HepG2 (cell line): ENCODE measurements around the gene IGDCC3. TPM values are rescaled to one million over a fixed set of nuclear protein-coding genes. Genes with fewer than 3 reads are reported as not detected.

Experiments
- ATAC-seq: fragments of 200-7000 bp; cut with Tn5 transposase; 3 replicates; pipeline ENCODE4 v1.9.1; 2020; ENCODE audit warnings: mild to moderate bottlenecking, moderate library complexity
- BruUV-seq: library from RNA; stranded (reverse); fragments of 400-500 nt; replicated peaks from 2 replicates; lab custom pipeline; 2021; lab: Mats Ljungman, UMichigan
- CTCF ChIA-PET: fragments of 300-600 bp; formaldehyde crosslinking; extraction: SDS; loops from one replicate; lab custom pipeline; 2021; ENCODE audit warnings: low total read pairs, inconsistent platforms, low intra/inter-chr PET ratio; lab: Yijun Ruan, JAX
- POLR2A ChIA-PET: fragments of 350-600 bp; sonication (Branson Sonifier 250); formaldehyde crosslinking; loops from one replicate; lab custom pipeline; 2020; ENCODE audit warnings: antibody characterized with exemption, inconsistent platforms; lab: Yijun Ruan, JAX
- DNase-seq: peaks from one replicate; pipeline ENCODE4 v3.0.0-alpha.2; 2015; ENCODE audit warnings: low spot score
- FAIRE-seq: peaks from 3 replicates; lab custom pipeline; 2011; peaks lifted over from hg19 to GRCh38; lab: Jason Lieb, UNC
- H2AFZ ChIP-seq: one replicate; pipeline ENCODE4 v1.6.1; 2011; ENCODE audit warnings: low read length, inconsistent platforms
- H3K27ac ChIP-seq: fragments of 300-600 bp; 3 replicates; pipeline ENCODE4 v1.8.0; 2011; ENCODE audit warnings: mixed run types, mild to moderate bottlenecking, mixed read lengths, low read length, inconsistent platforms; ENCODE audit not compliant: insufficient read depth; ENCODE audit errors: extremely low read length
- H3K27me3 ChIP-seq, 2 experiments: fragments of 200-600 bp in 1 of 2; 2 replicates in 1 of 2; 3 replicates in 1 of 2; pipeline versions ENCODE4 v1.6.0 to v1.8.0; 2011; ENCODE audit warnings: low read length in 2 of 2, mild to moderate bottlenecking in 2 of 2, moderate library complexity in 2 of 2, inconsistent platforms in 1 of 2; ENCODE audit not compliant: insufficient read depth in 2 of 2, control insufficient read depth in 1 of 2
- H3K36me3 ChIP-seq, 2 experiments: fragments of 200-600 bp in 1 of 2; replicated peaks in 1 of 2; 2 replicates in 1 of 2; 3 replicates in 1 of 2; pipeline versions ENCODE4 v1.5.1 to v1.8.0; 2011; ENCODE audit warnings: low read length in 2 of 2, inconsistent platforms in 1 of 2; ENCODE audit not compliant: insufficient read depth in 2 of 2, control insufficient read depth in 1 of 2
- H3K4me1 ChIP-seq: 2 replicates; pipeline ENCODE4 v1.5.1; 2012; ENCODE audit warnings: low read length, inconsistent platforms; ENCODE audit not compliant: insufficient read depth
- H3K4me2 ChIP-seq: 2 replicates; pipeline ENCODE4 v1.6.0; 2011; ENCODE audit warnings: low read depth, low read length, inconsistent platforms
- H3K4me3 ChIP-seq, 3 experiments: fragments of 200-600 bp in 1 of 3; sonication (generic), shearing (Covaris generic) in 1 of 3; replicated peaks in 1 of 3; 2 replicates each; pipeline ENCODE4 v1.5.1; 2011 to 2016; ENCODE audit warnings: low read length in 3 of 3, inconsistent platforms in 2 of 3, low read depth in 2 of 3, mild to moderate bottlenecking in 2 of 3, control low read depth in 1 of 3, mixed read lengths in 1 of 3; ENCODE audit not compliant: insufficient read depth in 1 of 3
- H3K79me2 ChIP-seq: one replicate; pipeline ENCODE4 v1.6.1; 2011; ENCODE audit warnings: low read length, inconsistent platforms; ENCODE audit not compliant: insufficient read depth
- H3K9ac ChIP-seq: 2 replicates; pipeline ENCODE4 v1.6.0; 2011; ENCODE audit warnings: mild to moderate bottlenecking, low read depth, low read length, inconsistent platforms; ENCODE audit not compliant: insufficient read depth
- H3K9me3 ChIP-seq: 2 replicates; pipeline ENCODE4 v1.5.1; 2012; ENCODE audit warnings: mild to moderate bottlenecking, low read length
- H4K20me1 ChIP-seq: 2 replicates; pipeline ENCODE4 v1.6.0; 2011; ENCODE audit warnings: inconsistent platforms, mild to moderate bottlenecking, low read length, moderate library complexity; ENCODE audit not compliant: insufficient read depth
- CREBL2 ChIP-seq: sonication (generic); formaldehyde crosslinking; IDR thresholded peaks from 2 replicates; pipeline ENCODE4 v1.8.1; 2023; ENCODE audit warnings: missing genetic modification reagents, mild to moderate bottlenecking, borderline replicate concordance
- GMEB1 ChIP-seq: sonication (generic); formaldehyde crosslinking; IDR thresholded peaks from 2 replicates; pipeline ENCODE4 v1.5.1; 2020; ENCODE audit warnings: missing genetic modification reagents, mild to moderate bottlenecking, borderline replicate concordance
- HDAC1 ChIP-seq: sonication (generic); formaldehyde crosslinking; IDR thresholded peaks from 2 replicates; pipeline ENCODE4 v1.5.1; 2020; ENCODE audit warnings: mild to moderate bottlenecking, missing genetic modification reagents
- MNT ChIP-seq: fragments of 450-650 bp; IDR thresholded peaks from 2 replicates; pipeline ENCODE4 v1.6.1; 2016
- MYC ChIP-seq: sonication (generic); formaldehyde crosslinking; IDR thresholded peaks from 2 replicates; pipeline ENCODE4 v1.9.0; 2021; ENCODE audit warnings: missing genetic modification reagents, borderline replicate concordance
- PBX3 ChIP-seq: sonication (generic); formaldehyde crosslinking; IDR thresholded peaks from 2 replicates; pipeline ENCODE4 v1.8.1; 2023; ENCODE audit warnings: missing genetic modification reagents, inconsistent platforms, borderline replicate concordance
- POGK ChIP-seq: sonication (generic); formaldehyde crosslinking; conservative IDR thresholded peaks from 2 replicates; pipeline ENCODE4 v1.8.0; 2022; ENCODE audit warnings: mild to moderate bottlenecking, moderate library complexity, missing genetic modification reagents
- SMYD3 ChIP-seq: sonication (generic); formaldehyde crosslinking; IDR thresholded peaks from 2 replicates; pipeline ENCODE4 v1.8.1; 2023; ENCODE audit warnings: mild to moderate bottlenecking, missing genetic modification reagents
- TOPORS ChIP-seq: sonication (generic); formaldehyde crosslinking; IDR thresholded peaks from 2 replicates; pipeline ENCODE4 v1.8.0; 2023; ENCODE audit warnings: mild to moderate bottlenecking, missing genetic modification reagents
- ZBTB34 ChIP-seq: sonication (generic); formaldehyde crosslinking; IDR thresholded peaks from 2 replicates; pipeline ENCODE4 v1.8.0; 2022; ENCODE audit warnings: mild to moderate bottlenecking, missing genetic modification reagents
- ZNF629 ChIP-seq: sonication (generic); formaldehyde crosslinking; conservative IDR thresholded peaks from 2 replicates; pipeline ENCODE4 v1.5.0; 2020; ENCODE audit warnings: missing genetic modification reagents
- ZNF770 ChIP-seq: sonication (generic); formaldehyde crosslinking; IDR thresholded peaks from 2 replicates; pipeline ENCODE4 v1.5.0; 2020; ENCODE audit warnings: mild to moderate bottlenecking, missing genetic modification reagents
- WGBS: methylation state at CpG from one replicate; pipeline ENCODE4 v1.1.6; 2017; ENCODE audit warnings: low lambda C conversion rate; 5-methylcytosine and 5-hydroxymethylcytosine counted together
- in situ Hi-C: cut with HindIII; loops from 2 replicates; pipeline ENCODE4 v1.10.0; 2017; ENCODE audit warnings: low pct_unique_long_range_greater_than_20kb; ENCODE audit not compliant: extremely low pct_ligation_motif_present
- intact Hi-C: fragments of 100-400 bp; cut with micrococcal nuclease; formaldehyde crosslinking; loops from one replicate; pipeline ENCODE4 v1.10.0; 2022; ENCODE audit not compliant: unreplicated experiment
- polyA plus RNA-seq, 8 experiments: library from polyadenylated mRNA; depleted of rRNA in 3 of 8; stranded (reverse) in 7 of 8; unstranded in 1 of 8; fragments of >200 nt; fragmentation: Illumina TruSeq in 4 of 8; extraction: Trizol in 4 of 8; gene quantifications; 2 replicates each; pipeline versions ENCODE4 v1.2.1 to v1.2.3, GENCODE V29; 2011 to 2016; ENCODE audit warnings: low read depth in 4 of 8, missing spikeins in 1 of 8, mixed read lengths in 1 of 8; ENCODE audit not compliant: insufficient read depth in 1 of 8
- total RNA-seq, 5 experiments: library from RNA; depleted of rRNA; stranded (reverse); fragments of >200 nt; fragmentation: Illumina TruSeq; extraction: Trizol; gene quantifications; 2 replicates each; pipeline ENCODE4 v1.2.3, GENCODE V29; 2016; ENCODE audit warnings: low read depth in 1 of 5

The IGDCC3 gene
- total and polyA plus RNA-seq, 2 of the 13 experiments (the other 11 are each of a cell fraction or from before 2014, with no cell fraction given) = 30.1 to 51.8 TPM

GRCh38 chr15:65366122-65366892 is 11.5 kb downstream of the IGDCC3 start:
- no peaks in the 10 kb centered on the region for H4K20me1 ChIP-seq
- no peaks in the 10 kb centered on the region for H3K27me3 ChIP-seq
- peaks cover 5 to 29% of the 10 kb centered on the region in 2 experiments; a peak in 3 of 5 replicates for H3K36me3 ChIP-seq
- no peaks in the 10 kb centered on the region for H3K9me3 ChIP-seq
- H3K27ac ChIP-seq = peak overlapping the region; percentile 33
- POLR2A ChIA-PET = interaction anchor here (0.6 to 2.9 kb wide), 4 partner anchors 8 to 62 kb away, joined by 4 to 34 read pairs (median 4); partner anchors contain the start of genes IGDCC3 and RNU5B-1
- H3K9ac ChIP-seq = no peak overlapping the region
- peaks cover 66% of the 10 kb centered on the region for H3K4me1 ChIP-seq
- intact Hi-C loops = no loop called here
- WGBS = 91% methylated on average over 7 of the region's 7 CpGs
- BruUV-seq = no TSS peak
- H2AFZ ChIP-seq = no peak overlapping the region
- H3K4me2 ChIP-seq = no peak overlapping the region
- FAIRE-seq (no peak), DNase-seq (no peak), ATAC-seq (no peak)
- CTCF ChIA-PET = no interaction called here
- H3K79me2 ChIP-seq = peaks cover 35% of the 10 kb centered on the region
- in situ Hi-C loops = no loop called here
- no peak overlapping the region for H3K4me3 ChIP-seq
- TF ChIP-seq ZNF629 (CRISPR knock-in tag) (no peak), HDAC1 (CRISPR knock-in tag) (no peak), PBX3 (CRISPR knock-in tag) (0 out of 2 replicates have a peak, but pooled peaks have one; percentile 26), POGK (CRISPR knock-in tag) (no peak), SMYD3 (no peak), CREBL2 (CRISPR knock-in tag) (no peak), ZBTB34 (CRISPR knock-in tag) (no peak), MNT (no peak), TOPORS (no peak), ZNF770 (peak; percentile 58; the same call in 1 of the 2 replicates), MYC (CRISPR knock-in tag) (no peak), GMEB1 (CRISPR knock-in tag) (no peak)
